ENCODE data around the gene KCNJ14.

Gene KCNJ14

DNA sequence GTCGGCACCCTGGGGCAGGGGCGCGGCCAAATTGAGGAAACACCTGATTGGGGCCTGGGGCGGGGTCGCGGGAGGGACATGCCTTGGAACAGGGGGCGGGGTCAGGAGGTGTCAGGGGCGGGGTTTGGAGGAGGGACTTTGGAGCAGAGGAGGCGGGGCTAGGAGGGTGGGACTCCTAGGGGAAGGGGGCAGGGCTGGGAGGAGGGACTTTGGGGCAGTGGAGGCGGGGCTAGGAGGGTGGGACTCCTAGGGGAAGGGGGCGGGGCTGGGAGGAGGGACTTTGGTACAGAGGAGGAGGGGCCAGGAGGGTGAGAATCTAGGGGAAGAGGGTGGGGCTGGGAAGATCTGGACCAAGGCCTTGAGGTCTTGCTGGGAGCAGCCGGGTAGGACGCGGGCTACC is 40.0 kb upstream of the KCNJ14 start:
- Histone ChIP-seq H3K36me3 (ENCODE audit: insufficient read depth, low read length) (no peaks in the 10 kb centered on the region), H2AFZ (ENCODE audit: low read depth, low read length) (no peak overlapping the region), H3K9ac (ENCODE audit: low read depth, low read length) (no peak overlapping the region), H3K27ac (ENCODE audit: low read length) (no peak overlapping the region), H3K9me3 (ENCODE audit: insufficient read depth, low read length, severe bottlenecking) (no peaks in the 10 kb centered on the region), H3K27me3 (ENCODE audit: insufficient read depth, low read length, poor library complexity) (no peaks in the 10 kb centered on the region), H3K4me2 (ENCODE audit: insufficient read depth, low read length) (no peak overlapping the region), H4K20me1 (ENCODE audit: insufficient read depth, low read length) (no peaks in the 10 kb centered on the region), H3K4me1 (ENCODE audit: insufficient read depth, low read length) (no peaks in the 10 kb centered on the region), H3K79me2 (ENCODE audit: insufficient read depth, low read length) (no peaks in the 10 kb centered on the region), H3K4me3 (ENCODE audit: low read depth in 1 of 2, low read length in 2 of 2) (no peak overlapping the region)
- no peak for TF ChIP-seq EZH2 (IDR thresholded peaks at IDR 0.05; ENCODE audit: borderline replicate concordance, low read depth, low read length, severe bottlenecking)
- TF ChIP-seq, protein P1, sequence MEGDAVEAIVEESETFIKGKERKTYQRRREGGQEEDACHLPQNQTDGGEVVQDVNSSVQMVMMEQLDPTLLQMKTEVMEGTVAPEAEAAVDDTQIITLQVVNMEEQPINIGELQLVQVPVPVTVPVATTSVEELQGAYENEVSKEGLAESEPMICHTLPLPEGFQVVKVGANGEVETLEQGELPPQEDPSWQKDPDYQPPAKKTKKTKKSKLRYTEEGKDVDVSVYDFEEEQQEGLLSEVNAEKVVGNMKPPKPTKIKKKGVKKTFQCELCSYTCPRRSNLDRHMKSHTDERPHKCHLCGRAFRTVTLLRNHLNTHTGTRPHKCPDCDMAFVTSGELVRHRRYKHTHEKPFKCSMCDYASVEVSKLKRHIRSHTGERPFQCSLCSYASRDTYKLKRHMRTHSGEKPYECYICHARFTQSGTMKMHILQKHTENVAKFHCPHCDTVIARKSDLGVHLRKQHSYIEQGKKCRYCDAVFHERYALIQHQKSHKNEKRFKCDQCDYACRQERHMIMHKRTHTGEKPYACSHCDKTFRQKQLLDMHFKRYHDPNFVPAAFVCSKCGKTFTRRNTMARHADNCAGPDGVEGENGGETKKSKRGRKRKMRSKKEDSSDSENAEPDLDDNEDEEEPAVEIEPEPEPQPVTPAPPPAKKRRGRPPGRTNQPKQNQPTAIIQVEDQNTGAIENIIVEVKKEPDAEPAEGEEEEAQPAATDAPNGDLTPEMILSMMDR (IDR thresholded peaks at IDR 0.05; ENCODE audit: borderline replicate concordance, extremely low read depth, low read length, poor library complexity, severe bottlenecking): no peak
- DNase-seq: peak; percentile 72
- ATAC-seq (ENCODE audit: insufficient read depth, low read depth): peak; percentile 62; the same call in 2 of the 3 replicates

DNA sequence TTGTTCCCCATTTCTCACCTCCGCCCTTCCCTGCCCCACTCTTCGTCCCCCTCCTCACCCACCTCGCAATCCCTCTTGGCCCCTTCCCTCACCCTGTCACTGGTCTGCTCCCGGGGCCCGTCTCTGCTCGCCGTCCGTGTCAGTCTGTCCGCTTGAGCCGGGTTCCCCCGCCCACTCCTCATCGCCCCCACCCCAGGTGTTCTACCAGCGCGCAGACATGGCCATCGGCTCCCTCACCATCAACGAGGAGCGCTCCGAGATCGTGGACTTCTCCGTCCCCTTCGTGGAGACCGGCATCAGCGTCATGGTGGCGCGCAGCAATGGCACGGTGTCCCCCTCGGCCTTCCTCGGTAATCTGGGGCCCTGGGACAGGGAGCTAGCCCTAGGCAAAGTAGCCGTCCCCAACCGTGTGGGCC is 39.6 kb upstream of the KCNJ14 start:
- no peaks in the 10 kb centered on the region for H3K79me2 ChIP-seq (ENCODE audit: insufficient read depth, low read length)
- H3K9me3 ChIP-seq (ENCODE audit: insufficient read depth, low read length, severe bottlenecking): no peaks in the 10 kb centered on the region
- DNase-seq (no peak), ATAC-seq (ENCODE audit: insufficient read depth, low read depth) (no peak)
- H3K27me3 ChIP-seq (ENCODE audit: insufficient read depth, low read length, poor library complexity): no peaks in the 10 kb centered on the region
- no peak overlapping the region for H3K4me2 ChIP-seq (ENCODE audit: insufficient read depth, low read length)
- H3K4me3 ChIP-seq (ENCODE audit: low read depth in 1 of 2, low read length in 2 of 2): no peak overlapping the region
- no peak overlapping the region for H2AFZ ChIP-seq (ENCODE audit: low read depth, low read length)
- H3K4me1 ChIP-seq (ENCODE audit: insufficient read depth, low read length): no peaks in the 10 kb centered on the region
- no peak overlapping the region for H3K27ac ChIP-seq (ENCODE audit: low read length)
- H4K20me1 ChIP-seq (ENCODE audit: insufficient read depth, low read length): no peaks in the 10 kb centered on the region
- no peak overlapping the region for H3K9ac ChIP-seq (ENCODE audit: low read depth, low read length)
- H3K36me3 ChIP-seq (ENCODE audit: insufficient read depth, low read length): no peaks in the 10 kb centered on the region
- TF ChIP-seq EZH2 (IDR thresholded peaks at IDR 0.05; ENCODE audit: borderline replicate concordance, low read depth, low read length, severe bottlenecking): no peak
- TF ChIP-seq, protein P1 (IDR thresholded peaks at IDR 0.05; ENCODE audit: borderline replicate concordance, extremely low read depth, low read length, poor library complexity, severe bottlenecking): no peak

DNA sequence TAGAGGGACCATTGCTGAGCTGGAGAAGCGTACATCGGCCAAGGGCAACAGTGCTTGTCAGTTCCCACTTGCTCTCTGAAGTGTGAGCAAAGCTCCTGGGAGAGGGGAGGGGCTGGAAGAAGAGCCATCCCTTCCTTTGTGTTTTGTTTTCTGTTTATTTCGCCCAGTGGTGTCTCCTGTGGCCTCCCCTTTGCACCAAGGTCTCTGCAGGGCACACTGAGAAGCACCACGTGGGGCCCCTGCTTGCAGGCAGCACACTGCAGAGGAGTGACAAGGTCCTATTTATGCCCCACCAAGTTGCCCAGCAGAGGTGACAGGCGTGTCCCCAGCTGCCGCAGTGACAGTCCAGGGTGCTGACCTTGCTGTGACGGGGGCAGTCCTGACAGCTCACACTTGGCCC is 38.0 kb upstream of the KCNJ14 start:
- Histone ChIP-seq H4K20me1 (ENCODE audit: insufficient read depth, low read length) (no peaks in the 10 kb centered on the region), H3K27ac (ENCODE audit: low read length) (no peak overlapping the region), H3K9me3 (ENCODE audit: insufficient read depth, low read length, severe bottlenecking) (no peaks in the 10 kb centered on the region), H3K4me2 (ENCODE audit: insufficient read depth, low read length) (no peak overlapping the region), H3K79me2 (ENCODE audit: insufficient read depth, low read length) (no peaks in the 10 kb centered on the region), H3K27me3 (ENCODE audit: insufficient read depth, low read length, poor library complexity) (no peaks in the 10 kb centered on the region), H3K4me1 (ENCODE audit: insufficient read depth, low read length) (no peaks in the 10 kb centered on the region), H3K36me3 (ENCODE audit: insufficient read depth, low read length) (no peaks in the 10 kb centered on the region), H3K9ac (ENCODE audit: low read depth, low read length) (no peak overlapping the region), H2AFZ (ENCODE audit: low read depth, low read length) (no peak overlapping the region), H3K4me3 (ENCODE audit: low read depth in 1 of 2, low read length in 2 of 2) (no peak overlapping the region)
- no peak for TF ChIP-seq EZH2 (IDR thresholded peaks at IDR 0.05; ENCODE audit: borderline replicate concordance, low read depth, low read length, severe bottlenecking)
- TF ChIP-seq, protein P1 (IDR thresholded peaks at IDR 0.05; ENCODE audit: borderline replicate concordance, extremely low read depth, low read length, poor library complexity, severe bottlenecking): no peak
- DNase-seq (no peak), ATAC-seq (ENCODE audit: insufficient read depth, low read depth) (no peak)
